Effector CD8-positive, alpha-beta T cell (primary cell): ENCODE measurements around the gene PDGFRB.

Source experiments
- DNase-seq: peaks from one replicate; lab custom pipeline; 2025; lab: John Stamatoyannopoulos, UW

Gene PDGFRB

DNA sequence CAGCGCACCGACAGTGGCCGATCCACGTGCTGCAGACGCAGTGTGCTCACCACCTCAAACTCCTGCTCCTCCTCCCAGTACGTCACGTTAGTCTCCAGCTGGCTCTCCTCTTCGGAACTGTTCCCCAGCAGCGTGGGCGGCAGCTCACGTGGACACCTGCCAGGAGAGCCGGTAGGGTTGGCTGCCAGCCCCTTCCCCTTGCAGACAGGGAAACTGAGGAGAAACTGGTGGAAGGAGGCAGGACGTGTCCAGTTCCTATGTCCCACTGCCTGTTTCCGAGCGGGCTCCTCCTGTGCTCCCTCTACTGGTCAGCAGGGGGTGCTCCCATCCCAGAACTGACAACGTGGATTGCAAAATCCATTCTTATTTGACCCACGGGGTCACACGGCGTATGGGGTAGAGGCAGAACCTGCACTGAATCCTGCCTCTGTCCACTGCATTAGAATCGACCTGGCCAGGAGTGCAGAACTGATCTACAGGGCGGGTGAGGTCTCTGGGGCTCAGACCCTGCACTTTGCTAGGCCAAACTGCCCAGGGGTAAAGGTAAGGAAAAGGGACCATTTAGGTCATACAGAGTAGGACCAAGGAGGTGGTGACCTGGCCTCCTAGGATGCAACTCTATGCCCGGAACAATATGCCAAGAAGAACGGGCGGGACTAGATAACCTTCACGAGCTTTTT lies 25.7 kb downstream of the PDGFRB start:
- peak; percentile 23 for DNase-seq

DNA sequence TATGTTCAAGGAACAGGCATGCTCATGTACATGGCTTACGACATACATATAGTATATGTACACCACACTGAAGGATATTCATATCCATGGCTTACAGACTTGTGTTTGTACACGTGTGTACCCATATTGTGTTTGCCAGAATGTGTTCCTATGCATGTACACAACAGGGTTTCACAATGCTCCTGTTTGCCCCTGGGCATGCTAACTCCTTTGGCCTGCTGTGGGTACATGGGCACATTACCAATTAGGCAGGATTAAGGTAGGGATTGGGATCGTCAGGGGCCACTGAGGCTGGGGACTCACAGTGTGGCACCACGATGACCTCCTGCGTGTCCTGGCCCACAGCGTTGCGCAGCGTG lies 26.2 kb downstream of the PDGFRB start:
- no peak for DNase-seq

DNA sequence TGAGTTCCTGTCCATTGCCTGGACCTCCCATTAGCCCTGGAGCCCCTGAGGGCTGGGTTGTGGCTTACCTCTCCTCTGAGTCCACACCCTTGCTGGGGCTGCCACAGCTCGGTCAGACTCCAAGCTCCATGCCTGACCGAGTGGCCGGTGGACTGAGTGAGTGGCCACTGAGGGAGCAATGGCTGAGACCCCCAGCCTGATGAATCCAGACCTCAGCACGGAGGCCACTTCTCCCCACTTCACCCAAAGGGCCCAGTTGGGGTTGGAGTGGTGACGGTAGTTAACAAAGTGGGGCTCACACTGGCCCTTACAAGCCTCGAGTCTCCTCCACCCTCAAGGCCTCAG lies 28.8 kb downstream of the PDGFRB start:
- no peak for DNase-seq

DNA sequence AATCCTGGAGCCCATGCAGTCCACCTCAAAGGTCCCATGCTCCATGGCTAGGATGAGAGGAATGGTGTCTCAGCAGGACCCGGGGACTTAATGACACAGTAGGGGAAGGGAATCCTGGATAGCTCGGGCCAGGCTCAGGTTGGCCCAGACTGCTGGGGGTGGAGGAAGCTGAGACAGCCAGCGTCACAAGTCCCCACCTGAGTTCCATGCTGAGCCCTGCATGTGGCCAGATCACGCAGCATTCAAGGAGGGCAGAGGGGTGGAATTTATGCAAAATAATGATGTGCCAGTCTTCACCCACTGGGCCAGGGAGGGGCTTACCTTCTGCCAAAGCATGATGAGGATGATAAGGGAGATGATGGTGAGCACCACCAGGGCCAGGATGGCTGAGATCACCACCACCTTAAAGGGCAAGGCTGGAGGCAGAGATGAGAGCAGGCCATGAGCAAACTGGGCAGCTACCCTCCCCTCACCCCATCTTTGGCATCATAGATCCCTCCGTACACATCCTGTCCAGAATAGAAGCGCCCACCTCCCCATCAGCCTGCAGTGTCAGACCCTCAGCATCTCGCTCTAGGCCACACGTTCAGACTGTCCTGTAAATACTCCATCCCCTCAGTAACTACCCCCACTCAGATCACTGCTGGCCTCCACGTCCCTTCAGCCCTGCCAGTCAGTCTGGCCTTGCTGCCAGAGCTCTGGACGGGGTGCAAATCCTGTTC lies 29.3 kb downstream of the PDGFRB start:
- no peak for DNase-seq

DNA sequence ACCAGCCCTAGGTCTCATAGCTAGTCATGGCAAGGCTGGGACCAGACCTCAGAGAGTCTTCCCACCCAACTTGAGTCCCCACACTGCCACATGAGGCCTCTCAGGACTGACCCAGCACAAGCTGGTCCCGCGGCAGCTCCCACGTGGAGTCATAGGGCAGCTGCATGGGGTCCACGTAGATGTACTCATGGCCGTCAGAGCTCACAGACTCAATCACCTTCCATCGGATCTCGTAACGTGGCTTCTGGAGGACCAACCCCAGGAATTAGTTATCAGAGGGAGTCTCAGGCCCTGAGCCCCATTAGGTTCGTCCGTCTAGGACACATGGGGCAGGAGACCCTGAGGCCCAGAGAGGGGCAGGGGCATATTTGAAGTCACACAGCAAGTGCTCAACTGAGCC lies 30.3 kb downstream of the PDGFRB start:
- DNase-seq: no peak

DNA sequence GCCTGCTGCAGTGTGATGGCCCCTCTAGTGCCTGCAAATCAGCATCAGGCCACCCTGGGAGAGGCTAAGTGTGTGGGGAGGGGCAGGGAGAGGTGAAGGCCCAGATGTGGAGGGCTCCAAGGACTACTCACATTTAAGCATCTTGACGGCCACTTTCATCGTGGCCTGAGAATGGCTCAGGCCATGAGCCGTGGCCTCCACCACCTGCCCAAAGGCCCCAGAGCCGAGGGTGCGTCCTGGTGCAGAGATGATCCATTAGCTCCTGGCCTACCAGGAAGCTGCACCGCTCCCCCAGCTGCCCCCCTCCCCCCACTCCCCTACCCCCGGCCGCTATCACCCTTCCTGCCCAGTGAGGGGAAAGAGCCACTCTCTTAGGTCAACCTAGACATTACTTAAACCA lies 31.0 kb downstream of the PDGFRB start:
- no peak for DNase-seq

DNA sequence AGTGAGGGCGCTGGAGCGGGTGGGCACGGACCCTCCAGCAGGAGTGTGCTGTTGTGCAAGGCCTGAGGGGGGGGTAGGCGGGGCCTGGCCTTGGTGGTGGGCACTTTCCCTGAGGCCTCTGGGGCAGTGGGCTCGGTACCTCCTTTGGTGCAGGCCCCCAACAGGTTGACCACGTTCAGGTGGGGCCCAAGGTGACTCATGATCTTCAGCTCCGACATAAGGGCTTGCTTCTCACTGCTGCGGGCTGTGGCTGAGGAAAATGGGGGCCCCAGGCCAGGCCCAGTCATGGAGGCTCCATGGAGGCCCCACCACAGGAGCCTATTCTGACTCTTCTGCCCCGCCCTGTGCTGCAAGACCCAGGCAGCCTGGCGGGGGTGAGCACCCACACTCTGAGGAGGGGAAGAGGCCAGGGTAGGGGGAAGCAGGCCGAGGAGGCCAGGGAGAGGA lies 31.5 kb downstream of the PDGFRB start:
- no peak for DNase-seq

DNA sequence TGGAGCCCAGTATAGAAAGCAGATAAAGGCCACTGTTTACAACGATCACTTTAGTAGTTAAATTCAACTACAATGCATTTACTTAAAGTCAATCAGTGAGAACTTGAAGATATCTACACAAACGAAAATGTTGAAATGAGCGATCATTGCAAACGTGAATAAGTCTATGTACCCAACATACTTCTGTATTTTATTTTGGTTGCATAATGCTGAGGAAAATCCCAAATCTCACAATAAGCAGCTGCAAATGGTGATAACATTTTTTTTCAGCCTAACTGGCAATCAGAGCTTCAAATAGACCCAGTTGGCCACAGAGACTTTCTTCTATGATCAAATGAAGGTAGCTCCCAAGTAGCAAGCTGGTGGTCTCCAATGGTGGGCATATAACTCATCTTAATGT lies 32.1 kb downstream of the PDGFRB start:
- no peak for DNase-seq

DNA sequence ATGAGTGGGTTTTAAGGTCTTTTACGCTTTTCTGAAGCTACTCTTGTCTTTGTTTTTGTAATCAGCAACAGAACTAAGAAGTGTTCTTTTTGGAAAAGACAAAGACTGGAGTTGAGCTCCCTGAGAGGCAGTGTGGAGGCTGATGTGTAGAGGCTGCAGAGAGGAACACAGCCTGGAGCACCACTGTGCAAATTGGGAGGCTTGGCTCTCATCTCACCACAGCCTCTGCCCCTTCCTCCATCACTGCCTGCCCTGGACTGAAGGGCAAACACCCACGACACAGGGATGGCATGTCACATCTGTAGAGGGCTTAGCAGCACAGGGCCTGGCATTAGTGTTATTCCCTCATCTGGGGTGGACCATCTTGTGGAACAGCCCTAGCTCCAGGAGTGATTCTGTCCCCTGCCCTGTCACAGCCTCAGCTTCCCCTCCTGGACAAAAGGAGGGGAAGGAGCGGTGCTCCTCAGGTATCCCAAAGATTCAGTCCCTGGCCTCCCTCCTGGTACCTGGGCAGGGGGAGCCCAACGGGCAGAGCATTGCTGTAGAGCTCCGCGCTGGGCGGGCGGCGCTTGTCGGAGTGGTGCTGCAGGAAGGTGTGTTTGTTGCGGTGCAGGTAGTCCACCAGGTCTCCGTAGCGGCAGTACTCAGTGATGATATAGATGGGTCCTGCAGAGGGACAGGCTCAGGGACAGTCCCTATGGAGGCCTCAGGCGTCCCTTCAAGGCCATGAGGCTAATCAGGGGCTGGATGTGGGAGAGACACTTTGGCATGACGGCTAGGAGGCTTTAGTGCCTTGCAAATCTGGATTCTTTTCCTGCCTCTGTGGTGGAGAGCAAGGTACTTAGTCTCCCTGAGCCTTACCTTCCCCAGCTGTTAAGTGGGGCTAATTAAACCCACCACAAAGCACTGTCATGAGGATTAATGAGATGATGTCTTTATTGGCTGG lies 32.8 kb downstream of the PDGFRB start:
- no peak for DNase-seq

DNA sequence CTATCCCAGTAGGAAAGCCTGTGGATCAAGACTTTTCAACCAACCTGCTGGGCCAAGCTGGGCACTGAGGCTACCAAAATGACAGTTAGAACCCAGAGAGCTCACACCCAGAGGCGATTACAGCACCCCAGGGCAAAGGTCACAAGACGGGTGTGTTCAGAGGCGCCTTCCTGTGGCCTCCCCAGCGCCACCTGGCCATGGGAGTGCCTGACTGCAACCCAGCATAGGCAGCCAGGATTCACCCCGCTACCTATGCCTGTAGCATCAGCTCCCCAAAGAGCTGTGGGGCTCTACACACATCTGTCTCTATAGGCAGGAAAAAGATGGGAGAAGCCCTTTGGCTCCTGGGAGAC lies 33.5 kb downstream of the PDGFRB start:
- DNase-seq: no peak

DNA sequence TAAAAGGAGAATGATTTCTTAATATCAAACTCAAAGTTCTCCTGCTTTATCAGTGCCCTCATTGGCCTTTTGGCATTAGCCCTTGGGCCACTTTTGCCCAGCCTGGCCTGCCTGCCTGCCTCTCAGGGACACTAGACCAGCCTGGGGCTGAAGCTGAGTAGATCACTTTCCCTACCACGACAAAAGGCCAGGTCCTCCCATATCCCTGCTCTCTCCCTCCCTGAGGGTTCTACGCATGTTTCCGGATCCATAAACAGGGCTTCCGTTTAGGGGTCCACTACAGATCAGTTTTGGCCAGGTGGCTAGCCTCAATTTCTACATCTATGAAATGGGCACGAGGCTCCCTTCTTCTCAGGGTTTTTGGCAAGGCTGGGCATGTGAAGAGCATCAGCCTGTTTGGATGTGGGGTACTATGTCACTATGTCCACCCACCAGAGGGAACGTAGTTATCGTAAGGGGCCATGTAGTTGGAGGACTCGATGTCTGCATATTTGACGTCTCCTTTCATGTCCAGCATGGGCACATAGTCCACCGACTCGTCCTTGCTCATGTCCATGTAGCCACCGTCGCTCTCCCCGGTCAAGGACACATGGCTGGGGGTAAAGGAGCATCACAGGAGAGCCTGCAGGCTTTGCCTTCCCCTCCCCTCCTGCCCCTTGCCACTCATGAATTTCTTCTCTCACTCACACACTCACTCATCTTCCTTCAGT lies 34.0 kb downstream of the PDGFRB start:
- DNase-seq: no peak

DNA sequence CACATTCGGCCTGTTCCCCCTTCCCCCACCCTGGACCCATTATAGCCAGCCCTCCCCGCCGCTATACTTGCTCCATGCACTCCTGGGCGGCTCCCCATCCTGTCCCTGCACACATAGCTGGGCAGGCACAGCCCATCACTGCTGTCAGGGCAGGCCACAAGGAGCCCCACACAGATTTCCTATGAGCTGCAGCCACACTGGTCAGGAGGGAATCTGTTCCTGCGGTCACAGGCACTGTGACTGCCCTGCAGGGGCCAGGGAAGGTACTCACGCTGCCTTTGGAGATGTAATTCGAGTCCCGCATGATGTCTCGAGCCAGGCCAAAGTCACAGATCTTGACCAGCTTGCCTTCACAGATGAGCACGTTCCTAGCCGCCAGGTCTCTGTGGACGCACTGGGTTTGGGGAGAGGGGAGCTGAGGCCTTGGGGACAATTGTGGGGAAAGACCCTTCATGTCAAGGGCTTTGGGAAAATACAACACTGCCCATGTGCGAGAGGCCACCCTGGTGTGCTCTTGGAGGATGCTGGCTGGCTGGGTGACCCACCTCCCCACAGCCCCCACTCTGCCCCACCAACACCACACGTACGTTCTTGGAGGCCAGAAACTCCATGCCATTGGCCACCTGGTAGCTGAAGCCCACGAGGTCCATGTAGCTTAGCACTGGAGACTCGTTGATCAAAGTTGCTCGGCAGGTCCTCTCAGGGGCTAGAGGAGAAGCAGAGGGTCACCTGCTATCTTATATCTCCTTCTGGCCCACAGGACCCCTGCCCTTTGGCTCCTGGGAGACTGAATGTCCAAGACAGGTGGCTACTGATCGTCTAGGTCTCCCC lies 34.8 kb downstream of the PDGFRB start:
- no peak for DNase-seq

DNA sequence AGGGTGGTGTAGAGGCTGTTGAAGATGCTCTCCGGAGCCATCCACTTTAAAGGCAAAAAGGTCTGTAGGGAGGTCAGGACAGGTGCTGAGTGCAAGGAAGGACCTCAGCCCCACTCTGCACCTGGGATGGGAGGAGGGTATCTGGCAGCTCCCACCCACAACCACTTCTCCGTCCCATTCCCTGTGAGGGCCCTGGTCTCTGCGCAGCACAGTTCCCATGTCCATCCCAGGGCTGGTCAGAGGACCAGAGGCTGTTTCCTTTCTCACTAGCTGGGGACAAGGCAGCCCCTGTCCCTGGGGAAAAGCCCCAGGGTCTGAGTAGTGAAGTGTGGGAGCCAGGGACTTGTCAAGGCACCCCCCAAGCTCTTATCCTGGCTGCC lies 35.6 kb downstream of the PDGFRB start:
- no peak for DNase-seq

DNA sequence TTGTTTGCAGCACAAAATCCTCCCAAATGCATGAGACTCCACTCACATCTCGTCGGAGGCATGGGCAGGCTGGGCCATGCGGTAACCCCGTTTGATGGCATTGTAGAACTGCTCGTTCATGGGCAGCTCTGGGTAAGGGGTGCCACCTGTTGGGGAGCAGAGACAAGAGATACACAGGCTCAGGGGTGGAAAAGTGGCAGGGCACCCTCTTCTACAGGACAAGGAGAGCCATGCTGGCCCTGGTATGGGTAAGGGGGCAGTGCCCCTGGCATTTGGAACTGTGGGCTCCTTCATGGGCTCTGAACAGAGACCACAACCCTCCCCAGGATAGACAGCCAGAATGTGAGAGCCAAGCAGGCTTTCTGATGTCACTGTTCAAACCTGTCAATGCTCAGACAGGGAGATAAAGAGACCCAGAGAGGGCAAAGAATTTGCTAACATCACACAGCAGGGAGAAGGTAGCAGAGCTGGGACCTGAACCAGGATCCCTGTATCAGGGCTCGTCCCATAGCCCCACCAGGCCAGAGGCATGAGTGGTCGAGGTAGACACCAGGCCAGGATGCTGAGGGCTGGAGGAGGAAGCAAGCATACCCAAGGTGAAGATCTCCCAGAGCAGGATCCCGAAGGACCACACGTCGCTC lies 36.1 kb downstream of the PDGFRB start:
- no peak for DNase-seq

DNA sequence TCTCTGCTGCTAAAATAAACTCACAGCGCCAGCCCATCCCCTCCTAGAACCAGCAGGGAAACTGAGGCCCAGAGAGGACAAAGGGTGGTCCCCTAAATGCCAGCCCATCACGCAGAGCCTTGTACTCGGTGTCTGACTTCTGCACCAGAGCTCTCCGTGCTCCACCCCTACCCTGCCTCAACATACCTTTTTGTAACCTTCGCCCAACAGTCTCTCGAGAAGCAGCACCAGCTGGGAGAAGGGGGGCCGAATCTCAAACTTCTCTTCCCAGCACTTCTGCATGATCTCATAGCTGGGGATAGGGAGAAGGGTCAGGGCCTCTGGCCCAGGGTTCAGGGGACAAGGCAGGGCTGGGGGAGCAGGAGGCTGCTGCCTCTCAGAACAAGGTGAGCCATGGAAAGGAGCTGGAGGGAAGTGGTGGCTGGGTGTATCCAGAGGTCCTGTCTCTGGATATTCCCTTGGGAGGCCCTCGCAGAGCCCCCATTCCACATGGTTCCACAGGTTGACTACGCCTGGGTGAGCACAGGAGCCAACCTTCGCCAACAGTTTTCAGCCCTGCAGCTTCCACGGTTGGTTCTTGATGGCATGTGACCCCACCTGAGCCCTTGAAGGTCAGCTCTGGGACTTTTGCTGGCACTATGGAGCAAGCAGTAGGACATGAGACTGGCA lies 37.0 kb downstream of the PDGFRB start:
- no peak for DNase-seq

DNA sequence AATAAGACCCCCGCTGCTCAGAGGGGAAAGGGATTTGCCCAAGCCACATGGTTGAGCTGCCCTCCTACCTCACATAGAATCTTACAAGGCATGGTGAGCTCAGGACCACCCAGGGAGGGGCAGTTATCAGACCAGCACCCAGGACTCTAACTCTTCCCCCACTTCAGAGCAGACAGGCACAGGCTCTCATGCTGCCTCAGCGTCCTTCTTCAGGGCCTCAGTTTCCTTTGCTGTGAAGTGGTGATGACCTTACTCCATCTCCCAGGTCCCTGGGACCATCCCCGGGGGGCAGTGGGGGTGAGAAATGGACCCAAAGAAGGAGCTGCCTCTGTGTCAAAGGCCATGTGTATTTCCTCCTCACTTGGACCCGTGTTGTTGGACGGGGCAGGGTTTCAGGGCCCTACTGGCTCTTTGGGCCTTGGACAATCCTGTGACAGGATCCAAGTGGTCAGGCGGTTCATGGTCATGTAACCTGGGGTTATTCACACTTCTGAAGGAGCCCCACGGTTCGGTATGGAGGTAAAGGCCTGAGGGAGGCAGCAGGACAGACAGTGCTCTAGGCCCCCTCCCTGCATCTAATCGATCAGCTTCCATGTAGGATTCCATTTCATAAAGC lies 37.6 kb downstream of the PDGFRB start:
- no peak for DNase-seq

DNA sequence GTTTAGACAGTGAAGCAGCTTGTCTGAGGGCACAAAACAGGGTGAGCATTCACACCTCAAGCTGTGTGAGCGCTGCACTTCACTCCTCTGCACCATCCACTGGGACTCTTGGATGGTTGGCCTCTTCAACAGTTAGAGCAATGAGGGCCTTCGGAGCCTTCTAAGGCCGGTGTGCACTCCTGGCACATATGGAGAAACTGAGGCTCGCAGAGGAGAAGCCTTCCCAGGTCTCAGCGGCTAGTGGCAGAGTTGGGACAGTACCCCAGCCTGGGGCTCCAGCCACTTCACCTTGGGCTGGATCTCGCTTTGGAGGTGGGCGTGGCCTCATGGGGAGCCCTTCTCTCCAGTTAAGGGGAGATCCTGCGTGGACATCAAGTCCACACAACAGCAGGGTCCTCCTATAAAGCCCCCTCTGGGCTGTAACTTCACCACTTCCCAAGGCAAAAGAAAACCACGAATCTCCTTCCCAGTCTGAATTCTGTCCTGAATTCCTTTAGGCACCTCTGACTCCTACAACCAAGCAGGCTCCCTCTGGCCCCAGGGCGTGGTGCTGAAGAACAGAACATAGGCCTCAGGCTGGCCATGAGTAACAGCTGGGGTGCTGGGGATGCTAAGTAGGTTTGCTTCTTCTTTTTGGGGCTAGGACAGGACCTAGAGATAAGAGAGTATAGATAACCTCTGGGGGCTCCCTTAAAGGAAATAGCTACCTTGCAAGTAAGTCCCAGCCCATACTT lies 38.8 kb downstream of the PDGFRB start:
- no peak for DNase-seq

DNA sequence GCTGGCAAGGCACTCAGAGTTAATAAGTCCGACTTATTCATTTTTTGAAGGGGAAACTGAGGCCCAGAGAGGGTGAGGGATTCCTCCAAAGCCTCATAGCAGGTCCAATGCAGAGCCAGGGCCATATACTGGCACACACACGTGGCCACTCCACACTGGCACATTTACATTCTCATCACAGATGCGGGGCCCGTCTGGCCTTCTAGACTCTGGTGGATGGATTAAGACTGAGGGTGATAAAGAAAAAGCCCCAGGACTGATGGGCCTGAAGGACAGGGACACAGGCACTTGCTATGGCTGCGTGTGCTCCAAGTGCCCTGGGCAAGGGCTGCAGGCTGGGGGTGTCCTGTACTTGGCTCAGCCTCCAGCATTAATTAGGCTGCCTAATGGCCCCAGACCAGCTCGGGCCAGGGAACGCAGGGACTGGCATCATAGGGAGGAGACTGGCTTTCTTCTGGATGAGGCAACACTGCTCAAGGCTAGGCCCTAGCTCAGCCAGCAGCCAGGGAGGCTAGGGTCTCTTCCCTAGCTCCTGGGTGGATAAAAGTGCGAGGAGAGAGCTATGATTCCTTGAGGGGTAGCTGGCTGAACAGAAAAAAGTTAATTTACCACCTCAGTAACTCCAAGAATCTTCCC lies 40.8 kb downstream of the PDGFRB start:
- DNase-seq: no peak
